ENCODE results near the gene PGA4.

- TF ChIP-seq CTCF (IDR thresholded peaks at IDR 0.05) = no peak
- no peak for TF ChIP-seq PREB (CRISPR knock-in tag; IDR thresholded peaks at IDR 0.05; ENCODE audit: borderline replicate concordance)
- TF ChIP-seq CDX4 (CRISPR knock-in tag; IDR thresholded peaks at IDR 0.05; ENCODE audit: borderline replicate concordance) = no peak
- TF ChIP-seq NR2C2 (CRISPR knock-in tag; IDR thresholded peaks at IDR 0.05) = no peak
- no peak for TF ChIP-seq ZNF425 (CRISPR knock-in tag; conservative IDR thresholded peaks at IDR 0.05)
Observed at GRCh38 chr11:61174273-61174672, 47.9 kb upstream of the PGA4 start.

Data from WTC11 (cell line).